HL-60 (cell line): ENCODE measurements around the gene TBX5.

Experiments used
- CTCF ChIP-seq: IDR thresholded peaks from one replicate; pipeline ENCODE4 v1.5.1; 2011; ENCODE audit warnings: low read length, control low read depth, inconsistent platforms; ENCODE audit not compliant: insufficient read depth
- GABPA ChIP-seq: IDR thresholded peaks from 2 replicates; pipeline ENCODE4 v1.6.1; 2012; ENCODE audit warnings: low read depth
- POLR2AphosphoS5 ChIP-seq: IDR thresholded peaks from 2 replicates; pipeline ENCODE4 v1.6.1; 2012; ENCODE audit warnings: low read depth
- REST ChIP-seq: IDR thresholded peaks from 2 replicates; pipeline ENCODE4 v1.6.1; 2012; ENCODE audit warnings: low read depth; ENCODE audit not compliant: insufficient replicate concordance
- SPI1 ChIP-seq: IDR thresholded peaks from 2 replicates; pipeline ENCODE4 v1.6.1; 2012; ENCODE audit warnings: low read depth, mild to moderate bottlenecking, borderline replicate concordance

- TF ChIP-seq POLR2AphosphoS5 (no peak), CTCF (no peak), REST (no peak), SPI1 (no peak), GABPA (no peak)
Observed at GRCh38 chr12:114447799-114448617, 42.1 kb upstream of the TBX5 start.
